ENCODE data around the gene MAP6D1.

Gene MAP6D1

GRCh38 chr3:183822631-183823030 is 2.7 kb downstream of the MAP6D1 start:
- no peak for DNase-seq

- no peak for DNase-seq
These were observed 5.5 kb downstream of the MAP6D1 start for GRCh38 chr3:183819831-183820230.

GRCh38 chr3:183818706-183819624 is 6.4 kb downstream of the MAP6D1 start:
- DNase-seq = no peak

GRCh38 chr3:183818041-183818620 is 7.2 kb downstream of the MAP6D1 start:
- no peak for DNase-seq

GRCh38 chr3:183817639-183818038 is 7.7 kb downstream of the MAP6D1 start:
- no peak for DNase-seq

- no peak for DNase-seq
These were observed 8.5 kb downstream of the MAP6D1 start for GRCh38 chr3:183816681-183817510.

GRCh38 chr3:183815951-183816475 is 9.4 kb downstream of the MAP6D1 start:
- DNase-seq = peak; percentile 59

GRCh38 chr3:183815563-183815940 is 9.8 kb downstream of the MAP6D1 start:
- no peak for DNase-seq

- no peak for DNase-seq
These were observed 11.1 kb downstream of the MAP6D1 start for GRCh38 chr3:183814240-183814639.

- peak; percentile 78 for DNase-seq
These were observed 12.5 kb downstream of the MAP6D1 start for GRCh38 chr3:183812761-183813445.

- DNase-seq = no peak
These were observed 13.7 kb downstream of the MAP6D1 start for GRCh38 chr3:183811638-183812037.

GRCh38 chr3:183810643-183811594 is 14.5 kb downstream of the MAP6D1 start:
- DNase-seq = no peak

GRCh38 chr3:183809270-183809669 is 16.1 kb downstream of the MAP6D1 start:
- peak; percentile 69 for DNase-seq

GRCh38 chr3:183808355-183808754 is 17.0 kb downstream of the MAP6D1 start:
- DNase-seq = no peak

- DNase-seq = no peak
These were observed 17.5 kb downstream of the MAP6D1 start for GRCh38 chr3:183807881-183808280.

GRCh38 chr3:183807209-183807728 is 18.1 kb downstream of the MAP6D1 start:
- DNase-seq = peak; percentile 99

GRCh38 chr3:183802989-183803388 is 22.4 kb downstream of the MAP6D1 start:
- peak; percentile 49 for DNase-seq

GRCh38 chr3:183801601-183802000 is 23.8 kb downstream of the MAP6D1 start:
- DNase-seq = no peak

- DNase-seq = no peak
These were observed 25.0 kb downstream of the MAP6D1 start for GRCh38 chr3:183800243-183800863.

GRCh38 chr3:183799461-183799860 is 25.9 kb downstream of the MAP6D1 start:
- DNase-seq = no peak

GRCh38 chr3:183797996-183798395 is 27.4 kb downstream of the MAP6D1 start:
- no peak for DNase-seq

Measured in NCI-H345 (cell line).